H1 (cell line): Measurements from ENCODE around the gene B4GALT7. TPM values are rescaled to one million over a fixed set of nuclear protein-coding genes. Genes with fewer than 3 reads are reported as not detected.

Experiments used
- CTCF ChIA-PET: fragments of 300-600 bp; sonication (Branson Sonifier 250); formaldehyde crosslinking; loops from one replicate; lab custom pipeline; 2021; ENCODE audit not compliant: partially characterized antibody; lab: Charles Lee
- POLR2A ChIA-PET: fragments of 300-600 bp; sonication (Branson Sonifier 250); formaldehyde crosslinking; loops from one replicate; lab custom pipeline; 2021; ENCODE audit warnings: inconsistent platforms; ENCODE audit not compliant: partially characterized antibody; lab: Charles Lee
- DNase-seq, 2 experiments: peaks; one replicate each; pipeline versions ENCODE4 v3.0.0 to v3.0.0-alpha.2; 2010 to 2022; ENCODE audit warnings: low spot score in 2 of 2, low read depth in 1 of 2, mixed read lengths in 1 of 2
- FAIRE-seq: peaks from 2 replicates; lab custom pipeline; 2011; peaks lifted over from hg19 to GRCh38; lab: Jason Lieb, UNC
- H2AFZ ChIP-seq: 2 replicates; pipeline ENCODE4 v1.8.1; 2012; ENCODE audit warnings: low read length, inconsistent platforms
- H2AK5ac ChIP-seq: 2 replicates; pipeline ENCODE4 v1.6.1; 2013; ENCODE audit warnings: low read depth, low read length
- H2BK120ac ChIP-seq: replicated peaks from 2 replicates; pipeline ENCODE3; 2013; ENCODE audit warnings: low read depth, low read length, inconsistent platforms
- H2BK12ac ChIP-seq: 2 replicates; pipeline ENCODE4 v1.6.1; 2013; ENCODE audit warnings: low read depth, low read length
- H2BK15ac ChIP-seq: 2 replicates; pipeline ENCODE4 v1.6.1; 2013; ENCODE audit warnings: low read length
- H2BK20ac ChIP-seq: 2 replicates; pipeline ENCODE4 v1.6.1; 2013; ENCODE audit warnings: low read length
- H2BK5ac ChIP-seq: 2 replicates; pipeline ENCODE4 v1.6.1; 2013; ENCODE audit warnings: low read depth, low read length
- H3K14ac ChIP-seq: 2 replicates; pipeline ENCODE4 v1.6.1; 2013; ENCODE audit warnings: inconsistent platforms; ENCODE audit not compliant: insufficient read length
- H3K18ac ChIP-seq: 2 replicates; pipeline ENCODE4 v1.6.1; 2013; ENCODE audit warnings: low read length; ENCODE audit errors: extremely low read depth
- H3K23ac ChIP-seq: 2 replicates; pipeline ENCODE4 v1.6.1; 2013; ENCODE audit warnings: inconsistent platforms; ENCODE audit not compliant: insufficient read length
- H3K23me2 ChIP-seq: 2 replicates; pipeline ENCODE4 v1.6.1; 2013; ENCODE audit warnings: low read depth, low read length
- H3K27ac ChIP-seq: 2 replicates; pipeline ENCODE4 v1.6.1; 2011; ENCODE audit warnings: low read depth, low read length, inconsistent platforms
- H3K27me3 ChIP-seq, 4 experiments: replicated peaks in 1 of 4; 1 replicate in 1 of 4; 2 replicates in 3 of 4; pipeline versions ENCODE4 v1.6.1 to v1.8.1; 2011 to 2013; ENCODE audit warnings: low read length in 3 of 4, mild to moderate bottlenecking in 3 of 4, inconsistent platforms in 2 of 4, mixed read lengths in 2 of 4, moderate library complexity in 1 of 4; ENCODE audit not compliant: control insufficient read depth in 3 of 4, insufficient read depth in 3 of 4; ENCODE audit errors: extremely low read depth in 1 of 4
- H3K36me3 ChIP-seq, 4 experiments: 2 replicates each; pipeline versions ENCODE4 v1.6.1 to v1.8.1; 2011 to 2013; ENCODE audit warnings: mild to moderate bottlenecking in 4 of 4, low read length in 3 of 4, moderate library complexity in 2 of 4, control low read depth in 1 of 4, inconsistent platforms in 1 of 4; ENCODE audit not compliant: insufficient read depth in 4 of 4, control insufficient read depth in 2 of 4
- H3K4ac ChIP-seq: replicated peaks from 2 replicates; pipeline ENCODE3; 2013; ENCODE audit warnings: low read length, low read depth, mixed read lengths, inconsistent platforms; ENCODE audit not compliant: insufficient read length
- H3K4me1 ChIP-seq, 4 experiments: replicated peaks in 1 of 4; 1 replicate in 1 of 4; 2 replicates in 3 of 4; pipeline versions ENCODE4 v1.6.1 to v1.8.1; 2011 to 2013; ENCODE audit warnings: low read length in 3 of 4, inconsistent platforms in 2 of 4, mixed read lengths in 1 of 4; ENCODE audit not compliant: insufficient read depth in 4 of 4, control insufficient read depth in 3 of 4
- H3K4me2 ChIP-seq, 2 experiments: 2 replicates each; pipeline versions ENCODE4 v1.6.1 to v1.8.1; 2011 to 2013; ENCODE audit warnings: low read depth in 2 of 2, low read length in 2 of 2, control low read depth in 1 of 2, inconsistent platforms in 1 of 2, mild to moderate bottlenecking in 1 of 2; ENCODE audit not compliant: insufficient read depth in 1 of 2
- H3K4me3 ChIP-seq, 4 experiments: fragments of 200-600, 300-600 bp in 1 of 4; sonication (generic), shearing (Covaris generic), sonication (Bioruptor Twin) in 1 of 4; 2 replicates each; pipeline versions ENCODE4 v1.5.1 to v1.8.1; 2011 to 2016; ENCODE audit warnings: low read length in 4 of 4, low read depth in 3 of 4, control low read depth in 2 of 4, inconsistent platforms in 2 of 4, mild to moderate bottlenecking in 2 of 4, mixed read lengths in 1 of 4, moderate library complexity in 1 of 4; ENCODE audit not compliant: insufficient read depth in 2 of 4; ENCODE audit errors: extremely low read depth in 1 of 4
- H3K56ac ChIP-seq: replicated peaks from 2 replicates; pipeline ENCODE3; 2013; ENCODE audit warnings: low read depth, mild to moderate bottlenecking, mixed read lengths, low read length, inconsistent platforms; ENCODE audit not compliant: insufficient read length
- H3K79me1 ChIP-seq: 2 replicates; pipeline ENCODE4 v1.6.1; 2013; ENCODE audit warnings: low read depth, low read length, control low read depth
- H3K79me2 ChIP-seq, 2 experiments: 2 replicates each; pipeline versions ENCODE4 v1.6.1 to v1.8.1; 2012 to 2013; ENCODE audit warnings: low read length in 2 of 2, mild to moderate bottlenecking in 2 of 2, inconsistent platforms in 1 of 2; ENCODE audit not compliant: insufficient read depth in 2 of 2, control insufficient read depth in 1 of 2
- H3K9ac ChIP-seq, 4 experiments: replicated peaks in 1 of 4; 1 replicate in 1 of 4; 2 replicates in 3 of 4; pipeline versions ENCODE4 v1.6.1 to v1.8.1; 2011 to 2013; ENCODE audit warnings: low read depth in 3 of 4, low read length in 3 of 4, control low read depth in 2 of 4, mild to moderate bottlenecking in 2 of 4, moderate library complexity in 2 of 4, inconsistent platforms in 1 of 4; ENCODE audit errors: extremely low read depth in 1 of 4
- H3K9me3 ChIP-seq, 2 experiments: 2 replicates each; pipeline versions ENCODE4 v1.6.1 to v1.8.1; 2012 to 2013; ENCODE audit warnings: mild to moderate bottlenecking in 2 of 2, moderate library complexity in 2 of 2, control low read depth in 1 of 2, inconsistent platforms in 1 of 2, low read depth in 1 of 2, low read length in 1 of 2, mixed read lengths in 1 of 2; ENCODE audit not compliant: insufficient read depth in 2 of 2
- H4K20me1 ChIP-seq, 2 experiments: replicated peaks in 1 of 2; 2 replicates each; pipeline versions ENCODE3 to v1.8.1; 2011 to 2013; ENCODE audit warnings: inconsistent platforms in 2 of 2, low read length in 2 of 2, mild to moderate bottlenecking in 1 of 2; ENCODE audit not compliant: insufficient read depth in 2 of 2, control insufficient read depth in 1 of 2
- H4K5ac ChIP-seq: 2 replicates; pipeline ENCODE4 v1.6.1; 2013; ENCODE audit warnings: low read length, low read depth, mixed read lengths, inconsistent platforms; ENCODE audit not compliant: insufficient read length
- H4K8ac ChIP-seq: 2 replicates; pipeline ENCODE4 v1.8.0; 2013; ENCODE audit warnings: mild to moderate bottlenecking, moderate library complexity, low read length, inconsistent platforms; ENCODE audit not compliant: insufficient read depth; ENCODE audit errors: extremely low read depth
- H4K91ac ChIP-seq: replicated peaks from 2 replicates; pipeline ENCODE3; 2013; ENCODE audit warnings: low read length, mixed read lengths, inconsistent platforms; ENCODE audit not compliant: insufficient read length
- ASH2L ChIP-seq: fragments of 200-600, 300-600 bp; sonication (generic); IDR thresholded peaks from one replicate; pipeline ENCODE4 v1.7.1; 2017; ENCODE audit warnings: low read length
- CEBPB ChIP-seq: IDR thresholded peaks from 2 replicates; pipeline ENCODE4 v1.6.1; 2012; ENCODE audit warnings: low read depth, low read length
- CREB1 ChIP-seq: IDR thresholded peaks from 2 replicates; pipeline ENCODE4 v1.6.1; 2012; ENCODE audit warnings: inconsistent platforms
- E2F6 ChIP-seq: IDR thresholded peaks from 2 replicates; pipeline ENCODE4 v1.6.1; 2012; ENCODE audit warnings: inconsistent platforms
- FOSL1 ChIP-seq: IDR thresholded peaks from 2 replicates; pipeline ENCODE4 v1.6.1; 2011; ENCODE audit warnings: mild to moderate bottlenecking, low read depth, low read length, moderate library complexity; ENCODE audit not compliant: insufficient read depth
- GABPA ChIP-seq: IDR thresholded peaks from 2 replicates; pipeline ENCODE4 v1.6.1; 2011; ENCODE audit warnings: mild to moderate bottlenecking, low read length, moderate library complexity, borderline replicate concordance; ENCODE audit not compliant: insufficient read depth
- NRF1 ChIP-seq: IDR thresholded peaks from 2 replicates; pipeline ENCODE4 v1.6.1; 2011; ENCODE audit warnings: mild to moderate bottlenecking, low read depth, low read length, improper control_type of control experiment
- POLR2A ChIP-seq, 2 experiments: IDR thresholded peaks; 1 replicate in 1 of 2; 2 replicates in 1 of 2; pipeline ENCODE4 v1.6.1; 2011; ENCODE audit warnings: low read depth in 2 of 2, low read length in 2 of 2, mild to moderate bottlenecking in 2 of 2; ENCODE audit errors: control extremely low read depth in 1 of 2
- POU5F1 ChIP-seq: IDR thresholded peaks from 2 replicates; pipeline ENCODE4 v1.6.1; 2011; ENCODE audit warnings: low read depth, mild to moderate bottlenecking, low read length, moderate library complexity
- RXRA ChIP-seq: IDR thresholded peaks from 2 replicates; pipeline ENCODE4 v1.6.1; 2011; ENCODE audit warnings: low read depth, mild to moderate bottlenecking, low read length, moderate library complexity; ENCODE audit not compliant: insufficient read depth
- TAF1 ChIP-seq: IDR thresholded peaks from 2 replicates; pipeline ENCODE4 v1.6.1; 2011; ENCODE audit warnings: mild to moderate bottlenecking, low read depth, low read length
- TCF12 ChIP-seq: IDR thresholded peaks from 2 replicates; pipeline ENCODE4 v1.6.1; 2011; ENCODE audit warnings: low read depth, mild to moderate bottlenecking, low read length
- TEAD4 ChIP-seq: IDR thresholded peaks from 2 replicates; pipeline ENCODE4 v1.6.1; 2012; ENCODE audit warnings: low read depth, low read length, inconsistent platforms, mixed read lengths
- WGBS, 2 experiments: shearing (Covaris generic) in 1 of 2; methylation state at CpG; one replicate each; pipeline versions ENCODE4 v1.1.6 to v1.1.7; 2013 to 2015; ENCODE audit warnings: low lambda C conversion rate in 2 of 2, mixed read lengths in 2 of 2, inconsistent platforms in 1 of 2, low coverage in 1 of 2, missing lambda C conversion rate in 1 of 2; ENCODE audit not compliant: insufficient replicate concordance in 2 of 2, insufficient coverage in 1 of 2, insufficient read length in 1 of 2; ENCODE audit errors: extremely low coverage in 1 of 2, missing lambda C conversion rate in 1 of 2; 5-methylcytosine and 5-hydroxymethylcytosine counted together
- polyA plus RNA-seq, 7 experiments: library from polyadenylated mRNA; depleted of rRNA in 3 of 7; stranded (reverse) in 5 of 7; unstranded in 2 of 7; fragments of >200 nt in 5 of 7; fragments of 200-250 nt in 2 of 7; gene quantifications; 1 replicate in 5 of 7; 2 replicates in 1 of 7; 4 replicates in 1 of 7; pipeline versions ENCODE4 v1.2.1 to v1.2.3, GENCODE V29; 2011 to 2013; ENCODE audit warnings: missing spikeins in 2 of 7, mixed read lengths in 2 of 7
- total RNA-seq: library from RNA; stranded (reverse); fragmentation: NEBNext Ultra II Directional; extraction: Animal tissue kit (Norgen Biotek cat#: 25700); gene quantifications from 2 replicates; pipeline ENCODE4 v1.2.1, GENCODE V29; 2021

B4GALT7 gene
- total and polyA plus RNA-seq, 2 of the 8 experiments (the other 6 are each of a cell fraction or from before 2014, with no cell fraction given), result 18.7 to 31.9 TPM

GRCh38 chr5:177554474-177555111 is 45.3 kb upstream of the B4GALT7 start, which contains the start of gene FAM193B:
Gene FAM193B, minus strand, starts transcription at chr5:177554563. Its CDS starts 105 bp downstream, at chr5:177554458.
- POLR2A ChIA-PET, result interaction anchor here (0.8 to 2.6 kb wide), 8 partner anchors 10 to 253 kb away, joined by 3 to 10 read pairs (median 3); partner anchors contain the start of genes DDX41 and DOK3
- Histone ChIP-seq H2BK12ac (no peak within 1 kb of the TSS), H3K23ac (no peak within 1 kb of the TSS), H3K9me3 (no peaks in the 10 kb centered on the region), H3K18ac (peak within 1 kb of the TSS; percentile 29; the same call in 1 of the 2 replicates), H3K56ac (no peak within 1 kb of the TSS), H4K5ac (peak within 1 kb of the TSS; percentile 35), H3K27ac (peak within 1 kb of the TSS; percentile 29; the same call in 1 of the 2 replicates), H2AFZ (peak within 1 kb of the TSS; percentile 63), H4K91ac (peak within 1 kb of the TSS; percentile 59), H3K4me2 (peak within 1 kb of the TSS; percentile 68 to 82), H3K9ac (peak within 1 kb of the TSS; percentile 69 to 95 (median 82)), H3K14ac (no peak within 1 kb of the TSS), H3K23me2 (peaks cover 6% of the 10 kb centered on the region), H3K36me3 (peaks cover 0 to 20% (median 6%) of the 10 kb centered on the region in 4 experiments; a peak in 3 of 8 replicates), H4K20me1 (peaks cover 8 to 14% of the 10 kb centered on the region in 2 experiments), H3K4ac (no peak within 1 kb of the TSS), H2BK15ac (no peak within 1 kb of the TSS), H3K4me3 (peak within 1 kb of the TSS; percentile 68 to 86 (median 82)), H2BK120ac (no peak within 1 kb of the TSS), H3K27me3 (no peaks in the 10 kb centered on the region), H3K79me1 (peaks cover 5% of the 10 kb centered on the region), H3K4me1 (peaks cover 5 to 9% (median 7%) of the 10 kb centered on the region in 4 experiments), H4K8ac (peak within 1 kb of the TSS; percentile 84; the same call in 1 of the 2 replicates), H2BK5ac (peak within 1 kb of the TSS; percentile 37; the same call in 1 of the 2 replicates), H2AK5ac (no peak within 1 kb of the TSS), H2BK20ac (no peak within 1 kb of the TSS), H3K79me2 (peaks cover 3 to 43% of the 10 kb centered on the region in 2 experiments; a peak in 2 of 4 replicates)
- no peak for FAIRE-seq
- peak; percentile 77 to 99 for DNase-seq
- WGBS, 2 experiments, result 29% methylated on average over 23 of the region's 49 CpGs; no CpG with 5 or more reads in 1 of the 2 experiments
- CTCF ChIA-PET, result no interaction called here
- TF ChIP-seq GABPA (no peak), NRF1 (peak; percentile 22; the same call in 1 of the 2 replicates), RXRA (no peak), E2F6 (peak; percentile 40), FOSL1 (no peak), TAF1 (peak; percentile 57; the same call in 1 of the 2 replicates), TEAD4 (0 out of 2 replicates have a peak, but pooled peaks have one; percentile 13), ASH2L (peak; percentile 80), POU5F1 (no peak), CEBPB (no peak), TCF12 (no peak), CREB1 (peak; percentile 21; the same call in 1 of the 2 replicates), POLR2A (IDR thresholded peaks at IDR 0.05; ENCODE audit: control extremely low read depth in 1 of 2, low read depth in 2 of 2, low read length in 2 of 2) (peak in 1 of 2 experiments; percentile 29; a peak in 1 of 3 replicates)
